ENCODE data around the gene C17orf67.

The C17orf67 gene

DNA sequence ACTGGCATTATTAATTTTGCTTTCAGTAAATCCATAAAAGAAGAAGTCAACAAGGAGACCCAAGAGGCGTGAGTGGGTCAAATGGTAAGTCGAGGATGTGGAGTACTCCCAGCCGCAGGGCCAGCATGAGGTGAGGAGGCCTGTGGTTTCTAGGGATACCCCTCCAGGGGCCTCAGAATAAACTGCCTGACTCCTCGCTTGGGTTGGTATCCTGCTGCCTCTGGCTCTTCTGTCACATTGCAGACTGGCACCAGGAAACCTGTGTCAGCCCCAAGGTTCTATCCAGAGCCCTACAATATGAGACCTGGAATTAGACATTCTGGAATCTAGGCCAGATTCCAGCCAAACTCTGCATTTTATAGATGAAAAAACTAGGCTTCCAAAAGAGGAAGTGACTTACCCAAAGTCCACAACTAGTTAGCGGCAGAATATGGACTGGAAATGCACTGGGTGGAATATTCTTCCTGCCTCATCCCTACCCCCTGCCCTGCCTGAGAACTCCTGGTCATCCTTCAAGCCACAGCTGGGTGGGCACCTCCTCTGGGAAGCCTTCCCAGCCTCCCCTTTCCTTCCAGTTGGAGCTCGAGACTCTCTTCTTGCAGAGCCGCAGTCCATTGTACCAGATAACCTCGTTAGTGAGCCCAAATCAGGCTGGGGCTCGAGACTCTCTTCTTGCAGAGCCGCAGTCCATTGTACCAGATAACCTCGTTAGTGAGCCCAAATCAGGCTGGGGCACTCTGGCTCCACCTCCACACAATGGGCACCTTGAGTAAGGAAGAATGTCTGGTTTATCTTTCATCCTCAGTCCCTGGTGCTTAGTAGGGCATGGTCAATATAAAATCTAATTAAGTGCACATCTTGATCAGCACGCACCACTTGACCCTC, 22.6 kb downstream of the C17orf67 start:
- ChIA-PET POLR2A (no interaction called here), CTCF (no interaction called here)
- TF ChIP-seq SP1 (IDR thresholded peaks at IDR 0.05) (no peak), FOXK2 (IDR thresholded peaks at IDR 0.05) (no peak), SUZ12 (IDR thresholded peaks at IDR 0.05) (no peak), FOXM1 (IDR thresholded peaks at IDR 0.05; ENCODE audit: borderline replicate concordance) (no peak), ELF4 (IDR thresholded peaks at IDR 0.05) (no peak), NFRKB (IDR thresholded peaks at IDR 0.05) (no peak), ARNT (IDR thresholded peaks at IDR 0.05) (no peak), ZNF384 (IDR thresholded peaks at IDR 0.05) (no peak), CTBP1 (IDR thresholded peaks at IDR 0.05; ENCODE audit: borderline replicate concordance) (no peak)
- DNase-seq (ENCODE audit: extremely low spot score): no peak

- ChIA-PET POLR2A (no interaction called here), CTCF (no interaction called here)
- TF ChIP-seq L3MBTL2 (conservative IDR thresholded peaks at IDR 0.05) (no peak), ARNT (IDR thresholded peaks at IDR 0.05) (no peak), CTBP1 (IDR thresholded peaks at IDR 0.05; ENCODE audit: borderline replicate concordance) (no peak), FOXM1 (IDR thresholded peaks at IDR 0.05; ENCODE audit: borderline replicate concordance) (no peak), LEF1 (IDR thresholded peaks at IDR 0.05; ENCODE audit: borderline replicate concordance) (no peak), FOXK2 (IDR thresholded peaks at IDR 0.05) (no peak), ZNF384 (IDR thresholded peaks at IDR 0.05) (no peak), TARDBP (IDR thresholded peaks at IDR 0.05) (no peak), HDGF (IDR thresholded peaks at IDR 0.05; ENCODE audit: borderline replicate concordance) (no peak), ELF4 (IDR thresholded peaks at IDR 0.05) (no peak), BHLHE40 (IDR thresholded peaks at IDR 0.05; ENCODE audit: borderline replicate concordance) (no peak), SP1 (IDR thresholded peaks at IDR 0.05) (no peak), NFRKB (IDR thresholded peaks at IDR 0.05) (no peak), SUZ12 (IDR thresholded peaks at IDR 0.05) (no peak), FOXA1 (IDR thresholded peaks at IDR 0.05) (no peak)
- TF ChIP-seq, protein P1, sequence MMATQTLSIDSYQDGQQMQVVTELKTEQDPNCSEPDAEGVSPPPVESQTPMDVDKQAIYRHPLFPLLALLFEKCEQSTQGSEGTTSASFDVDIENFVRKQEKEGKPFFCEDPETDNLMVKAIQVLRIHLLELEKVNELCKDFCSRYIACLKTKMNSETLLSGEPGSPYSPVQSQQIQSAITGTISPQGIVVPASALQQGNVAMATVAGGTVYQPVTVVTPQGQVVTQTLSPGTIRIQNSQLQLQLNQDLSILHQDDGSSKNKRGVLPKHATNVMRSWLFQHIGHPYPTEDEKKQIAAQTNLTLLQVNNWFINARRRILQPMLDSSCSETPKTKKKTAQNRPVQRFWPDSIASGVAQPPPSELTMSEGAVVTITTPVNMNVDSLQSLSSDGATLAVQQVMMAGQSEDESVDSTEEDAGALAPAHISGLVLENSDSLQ (IDR thresholded peaks at IDR 0.05): no peak
- no peak for DNase-seq (ENCODE audit: extremely low spot score)
These were observed 23.4 kb downstream of the C17orf67 start for GRCh38 chr17:56810343-56810742.

GRCh38 chr17:56809820-56810179, 23.9 kb downstream of the C17orf67 start:
- POLR2A ChIA-PET: no interaction called here
- CTCF ChIA-PET: no interaction called here
- DNase-seq (ENCODE audit: extremely low spot score): no peak
- TF ChIP-seq BHLHE40 (IDR thresholded peaks at IDR 0.05; ENCODE audit: borderline replicate concordance) (no peak), SP1 (IDR thresholded peaks at IDR 0.05) (no peak), LEF1 (IDR thresholded peaks at IDR 0.05; ENCODE audit: borderline replicate concordance) (no peak), ELF4 (IDR thresholded peaks at IDR 0.05) (no peak), NFRKB (IDR thresholded peaks at IDR 0.05) (no peak), SUZ12 (IDR thresholded peaks at IDR 0.05) (no peak), FOXM1 (IDR thresholded peaks at IDR 0.05; ENCODE audit: borderline replicate concordance) (no peak), CTBP1 (IDR thresholded peaks at IDR 0.05; ENCODE audit: borderline replicate concordance) (no peak), HDGF (IDR thresholded peaks at IDR 0.05; ENCODE audit: borderline replicate concordance) (no peak), FOXK2 (IDR thresholded peaks at IDR 0.05) (no peak), ARNT (IDR thresholded peaks at IDR 0.05) (no peak), ZNF384 (IDR thresholded peaks at IDR 0.05) (no peak), TARDBP (IDR thresholded peaks at IDR 0.05) (no peak), L3MBTL2 (conservative IDR thresholded peaks at IDR 0.05) (no peak)
- TF ChIP-seq, protein P1 (IDR thresholded peaks at IDR 0.05): no peak

DNA sequence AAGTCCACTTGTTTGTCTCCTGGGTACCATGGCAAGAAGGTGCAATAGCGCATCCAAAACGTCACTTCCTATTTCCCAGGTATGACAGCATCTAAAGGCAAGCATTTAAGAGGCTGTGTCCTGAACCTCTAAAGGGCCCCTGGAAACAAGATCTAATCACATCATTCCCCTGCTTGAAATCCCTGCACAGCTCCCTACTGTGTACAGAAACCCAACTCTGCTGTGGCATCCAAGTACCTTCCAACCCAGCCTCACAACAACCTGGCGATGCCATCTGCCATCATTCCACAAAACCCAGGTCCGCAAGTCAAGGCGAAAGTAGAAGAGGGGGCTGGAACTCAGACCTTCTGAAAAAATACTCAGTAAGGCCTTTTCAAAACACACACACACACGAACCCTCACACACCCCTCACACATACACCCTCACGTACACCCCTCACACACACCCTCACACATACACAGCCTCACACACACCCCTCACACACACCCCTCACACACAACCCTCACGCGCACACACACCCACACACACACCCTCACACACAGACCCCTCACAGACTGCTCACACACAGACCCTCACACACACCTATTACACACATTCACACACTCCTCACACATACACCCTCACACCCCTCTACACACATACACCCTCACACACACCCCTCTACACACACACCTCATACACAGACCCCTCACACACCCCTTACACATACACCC, 24.5 kb downstream of the C17orf67 start:
- POLR2A ChIA-PET: no interaction called here
- no peak for TF ChIP-seq BHLHE40 (IDR thresholded peaks at IDR 0.05; ENCODE audit: borderline replicate concordance)
- no peak for TF ChIP-seq CTBP1 (IDR thresholded peaks at IDR 0.05; ENCODE audit: borderline replicate concordance)
- no peak for TF ChIP-seq L3MBTL2 (conservative IDR thresholded peaks at IDR 0.05)
- TF ChIP-seq FOXK2 (IDR thresholded peaks at IDR 0.05): no peak
- TF ChIP-seq, protein P1 (IDR thresholded peaks at IDR 0.05): no peak
- no peak for TF ChIP-seq TARDBP (IDR thresholded peaks at IDR 0.05)
- TF ChIP-seq NFRKB (IDR thresholded peaks at IDR 0.05): no peak
- no peak for TF ChIP-seq HDGF (IDR thresholded peaks at IDR 0.05; ENCODE audit: borderline replicate concordance)
- no peak for TF ChIP-seq FOXA1 (IDR thresholded peaks at IDR 0.05)
- TF ChIP-seq SP1 (IDR thresholded peaks at IDR 0.05): no peak
- TF ChIP-seq ELF4 (IDR thresholded peaks at IDR 0.05): no peak
- TF ChIP-seq SUZ12 (IDR thresholded peaks at IDR 0.05): no peak
- CTCF ChIA-PET: no interaction called here
- DNase-seq (ENCODE audit: extremely low spot score): no peak

- TF ChIP-seq, protein P1 (IDR thresholded peaks at IDR 0.05): no peak
- TF ChIP-seq L3MBTL2 (conservative IDR thresholded peaks at IDR 0.05): no peak
- TF ChIP-seq FOXM1 (IDR thresholded peaks at IDR 0.05; ENCODE audit: borderline replicate concordance): no peak
- TF ChIP-seq FOXK2 (IDR thresholded peaks at IDR 0.05): no peak
- no peak for TF ChIP-seq BHLHE40 (IDR thresholded peaks at IDR 0.05; ENCODE audit: borderline replicate concordance)
- TF ChIP-seq TARDBP (IDR thresholded peaks at IDR 0.05): no peak
- no peak for TF ChIP-seq FOXA1 (IDR thresholded peaks at IDR 0.05)
- no peak for TF ChIP-seq SP1 (IDR thresholded peaks at IDR 0.05)
- TF ChIP-seq ARNT (IDR thresholded peaks at IDR 0.05): no peak
- no peak for TF ChIP-seq LEF1 (IDR thresholded peaks at IDR 0.05; ENCODE audit: borderline replicate concordance)
- no peak for TF ChIP-seq CTBP1 (IDR thresholded peaks at IDR 0.05; ENCODE audit: borderline replicate concordance)
- TF ChIP-seq ZNF384 (IDR thresholded peaks at IDR 0.05): no peak
- TF ChIP-seq NFRKB (IDR thresholded peaks at IDR 0.05): no peak
- no peak for TF ChIP-seq SUZ12 (IDR thresholded peaks at IDR 0.05)
- POLR2A ChIA-PET: no interaction called here
- CTCF ChIA-PET: no interaction called here
- no peak for DNase-seq (ENCODE audit: extremely low spot score)
These were observed 25.2 kb downstream of the C17orf67 start for GRCh38 chr17:56808503-56808902.

All from HEK293T (cell line).